ENCODE measurements around the gene SOX6. TPM values are rescaled to one million over a fixed set of nuclear protein-coding genes. Genes with fewer than 3 reads are reported as not detected.

SOX6 gene
- 0.08 TPM for total RNA-seq (2013)
- polyA plus RNA-seq (not detected), polyA minus RNA-seq (0.08 TPM in 1 of 2 replicates, not detected in the other), total RNA-seq (0.07 to 8.5 (median 0.42) reads per million in 11 experiments)

GRCh38 chr11:16356057-16356760 lies at the start of gene SOX6:
TSS of gene SOX6 (minus strand) at chr11:16356546. CDS start at chr11:16341248, 15,298 bp downstream.
- Mint-ChIP-seq H3K4me1 (no peaks in the 10 kb centered on the region), H3K27me3 (ENCODE audit: low read depth in 3 of 3) (peaks cover 0 to 3% (median 0%) of the 10 kb centered on the region in 3 donors), H3K36me3 (no peaks in the 10 kb centered on the region), H3K9me3 (no peaks in the 10 kb centered on the region), H3K27ac (no peak within 1 kb of the TSS), H3K4me3 (no peak within 1 kb of the TSS)
- Histone ChIP-seq H3K4me3 (replicated peaks in 1 of 3; ENCODE audit: low read depth in 2 of 3, low read length in 3 of 3) (no peak within 1 kb of the TSS), H3K79me2 (ENCODE audit: insufficient read depth, low read length) (no peaks in the 10 kb centered on the region), H3K9me3 (replicated peaks in 1 of 2; ENCODE audit: control insufficient read depth in 1 of 2, insufficient read depth in 1 of 2, low read length in 2 of 2) (no peaks in the 10 kb centered on the region), H3K4me2 (replicated peaks; ENCODE audit: extremely low read depth, low read length, poor library complexity, severe bottlenecking) (no peak within 1 kb of the TSS), H3K9ac (ENCODE audit: insufficient read depth, low read length, poor library complexity, severe bottlenecking) (no peak within 1 kb of the TSS), H3K27ac (ENCODE audit: low read depth in 1 of 2, low read length in 2 of 2) (no peak within 1 kb of the TSS), H4K20me1 (ENCODE audit: insufficient read depth, low read length) (no peaks in the 10 kb centered on the region), H3K36me3 (replicated peaks in 1 of 2; ENCODE audit: control insufficient read depth in 1 of 2, insufficient read depth in 2 of 2, low read length in 2 of 2) (no peaks in the 10 kb centered on the region), H3K4me1 (ENCODE audit: control insufficient read depth in 1 of 2, insufficient read depth in 2 of 2, low read length in 2 of 2) (no peaks in the 10 kb centered on the region), H3K27me3 (ENCODE audit: control insufficient read depth in 2 of 2, insufficient read depth in 2 of 2, low read length in 2 of 2) (no peaks in the 10 kb centered on the region), H2AFZ (ENCODE audit: insufficient read depth, low read depth, low read length, poor library complexity, severe bottlenecking) (no peak within 1 kb of the TSS)
- no peak for DNase-seq
- no CpG with 5 or more reads among the region's 3 CpGs for WGBS (ENCODE audit: insufficient coverage)
- no peak for TF ChIP-seq CTCF (IDR thresholded peaks at IDR 0.05)
- intact Hi-C loops (cut with micrococcal nuclease) = no loop called here

GRCh38 chr11:16404781-16405285 lies 48.5 kb upstream of the SOX6 start:
- peaks cover 0 to 2% (median 0%) of the 10 kb centered on the region in 7 donors for H3K9me3 Mint-ChIP-seq
- Histone ChIP-seq H2AFZ (ENCODE audit: insufficient read depth, low read depth, low read length, poor library complexity, severe bottlenecking) (no peak overlapping the region), H3K79me2 (ENCODE audit: insufficient read depth, low read length) (no peaks in the 10 kb centered on the region), H3K4me3 (replicated peaks in 1 of 3; ENCODE audit: low read depth in 2 of 3, low read length in 3 of 3) (no peak overlapping the region), H4K20me1 (ENCODE audit: insufficient read depth, low read length) (no peaks in the 10 kb centered on the region), H3K27ac (ENCODE audit: low read depth in 1 of 2, low read length in 2 of 2) (no peak overlapping the region), H3K4me1 (ENCODE audit: control insufficient read depth in 1 of 2, insufficient read depth in 2 of 2, low read length in 2 of 2) (no peaks in the 10 kb centered on the region), H3K4me2 (replicated peaks; ENCODE audit: extremely low read depth, low read length, poor library complexity, severe bottlenecking) (no peak overlapping the region), H3K27me3 (ENCODE audit: control insufficient read depth in 2 of 2, insufficient read depth in 2 of 2, low read length in 2 of 2) (no peaks in the 10 kb centered on the region), H3K9ac (ENCODE audit: insufficient read depth, low read length, poor library complexity, severe bottlenecking) (no peak overlapping the region), H3K36me3 (replicated peaks in 1 of 2; ENCODE audit: control insufficient read depth in 1 of 2, insufficient read depth in 2 of 2, low read length in 2 of 2) (no peaks in the 10 kb centered on the region), H3K9me3 (replicated peaks in 1 of 2; ENCODE audit: control insufficient read depth in 1 of 2, insufficient read depth in 1 of 2, low read length in 2 of 2) (no peaks in the 10 kb centered on the region)
- H3K27ac Mint-ChIP-seq = no peak overlapping the region
- H3K36me3 Mint-ChIP-seq = no peaks in the 10 kb centered on the region
- H3K4me3 Mint-ChIP-seq = no peak overlapping the region
- no peak for DNase-seq
- no peaks in the 10 kb centered on the region for H3K27me3 Mint-ChIP-seq (ENCODE audit: low read depth in 3 of 3)
- H3K4me1 Mint-ChIP-seq = no peaks in the 10 kb centered on the region
- intact Hi-C loops (cut with micrococcal nuclease) = no loop called here
- TF ChIP-seq CTCF (IDR thresholded peaks at IDR 0.05) = no peak
- no CpG with 5 or more reads among the region's 4 CpGs for WGBS (ENCODE audit: insufficient coverage)
